GM12878 (cell line): Measurements from ENCODE around the gene SLC25A27. TPM values are rescaled to one million over a fixed set of nuclear protein-coding genes. Genes with fewer than 3 reads are reported as not detected.
"Not testable (repeated sequence)": the region's sequence is repeated elsewhere in the genome, so short reads cannot be mapped to it uniquely, and the experiment has no call there.

ENCODE experiments used
- ATAC-seq: fragments of 200-7000 bp; cut with Tn5 transposase; 3 replicates; pipeline ENCODE4 v1.9.1; 2020; ENCODE audit warnings: mild to moderate bottlenecking, moderate library complexity
- BruUV-seq: library from RNA; stranded (reverse); fragments of 400-500 nt; replicated peaks from 2 replicates; lab custom pipeline; 2021; lab: Mats Ljungman, UMichigan
- CTCF ChIA-PET: fragments of 300-600 bp; sonication (Branson Sonifier 250); formaldehyde crosslinking; extraction: SDS; loops from one replicate; lab custom pipeline; 2021; ENCODE audit warnings: inconsistent platforms; lab: Yijun Ruan, JAX
- POLR2A ChIA-PET: fragments of 350-600 bp; formaldehyde crosslinking; extraction: SDS; loops from one replicate; lab custom pipeline; 2021; ENCODE audit warnings: inconsistent platforms; lab: Charles Lee
- RAD21 ChIA-PET: fragments of 300-600 bp; sonication (Branson Sonifier 250); formaldehyde crosslinking; loops from one replicate; lab custom pipeline; 2023; ENCODE audit warnings: antibody characterized with exemption; ENCODE audit not compliant: unreplicated experiment; lab: Charles Lee
- SMC1A ChIA-PET: fragments of 300-600 bp; sonication (Branson Sonifier 250); formaldehyde crosslinking; loops from one replicate; lab custom pipeline; 2023; ENCODE audit not compliant: unreplicated experiment, uncharacterized antibody; lab: Charles Lee
- DNase-seq: peaks from one replicate; pipeline ENCODE4 v3.0.0-alpha.2; 2011; ENCODE audit warnings: low read depth, low spot score
- FAIRE-seq: peaks from 3 replicates; lab custom pipeline; 2011; peaks lifted over from hg19 to GRCh38; lab: Jason Lieb, UNC
- H2AFZ ChIP-seq: 2 replicates; pipeline ENCODE4 v1.6.0; 2011; ENCODE audit warnings: low read depth, low read length, control low read depth; ENCODE audit not compliant: control insufficient read depth
- H3K27ac ChIP-seq: 2 replicates; pipeline ENCODE4 v1.5.1; 2011; ENCODE audit warnings: control low read depth; ENCODE audit not compliant: control insufficient read depth, insufficient read depth
- H3K27me3 ChIP-seq, 2 experiments: replicated peaks in 1 of 2; 2 replicates each; pipeline versions ENCODE4 v1.6.0 to v1.6.1; 2011; ENCODE audit warnings: low read length in 1 of 2; ENCODE audit not compliant: control insufficient read depth in 2 of 2, insufficient read depth in 2 of 2
- H3K36me3 ChIP-seq, 2 experiments: 2 replicates each; pipeline ENCODE4 v1.5.1; 2011; ENCODE audit warnings: low read length in 1 of 2; ENCODE audit not compliant: control insufficient read depth in 2 of 2, insufficient read depth in 2 of 2
- H3K4me1 ChIP-seq: 2 replicates; pipeline ENCODE4 v1.6.1; 2011; ENCODE audit warnings: mild to moderate bottlenecking, low read length, moderate library complexity, mixed read lengths; ENCODE audit not compliant: control insufficient read depth, insufficient read depth
- H3K4me2 ChIP-seq: 2 replicates; pipeline ENCODE4 v1.6.0; 2011; ENCODE audit warnings: control low read depth; ENCODE audit not compliant: control insufficient read depth, insufficient read depth
- H3K4me3 ChIP-seq: fragments of 200-600 bp; sonication (generic); 2 replicates; pipeline ENCODE4 v1.5.1; 2016
- H3K79me2 ChIP-seq: 2 replicates; pipeline ENCODE4 v1.6.0; 2011; ENCODE audit warnings: low read length; ENCODE audit not compliant: control insufficient read depth, insufficient read depth
- H3K9ac ChIP-seq: 2 replicates; pipeline ENCODE4 v1.8.0; 2011; ENCODE audit warnings: low read length, control low read depth, mixed read lengths; ENCODE audit not compliant: control insufficient read depth, insufficient read depth
- H3K9me3 ChIP-seq: replicated peaks from 3 replicates; pipeline ENCODE4 v1.5.1; 2011; ENCODE audit warnings: mild to moderate bottlenecking, low read length; ENCODE audit not compliant: control insufficient read depth, insufficient read depth
- H4K20me1 ChIP-seq: 2 replicates; pipeline ENCODE4 v1.6.0; 2011; ENCODE audit not compliant: control insufficient read depth, insufficient read depth
- NR2F1 ChIP-seq: fragments of 450-650 bp; conservative IDR thresholded peaks from 2 replicates; pipeline ENCODE4 v1.6.1; 2017; ENCODE audit warnings: mild to moderate bottlenecking
- POLR2AphosphoS5 ChIP-seq: IDR thresholded peaks from 2 replicates; pipeline ENCODE4 v1.6.1; 2011; ENCODE audit warnings: mild to moderate bottlenecking, low read length, inconsistent platforms
- TCF7 ChIP-seq: IDR thresholded peaks from 2 replicates; pipeline ENCODE4 v1.6.1; 2014; ENCODE audit warnings: antibody characterized with exemption, borderline replicate concordance
- ZNF622 ChIP-seq: fragments of 450-650 bp; IDR thresholded peaks from 2 replicates; pipeline ENCODE4 v1.6.1; 2017; ENCODE audit warnings: mild to moderate bottlenecking, inconsistent platforms
- WGBS: methylation state at CpG from one replicate; pipeline ENCODE4 v1.1.6; 2016; ENCODE audit warnings: low lambda C conversion rate; ENCODE audit not compliant: insufficient replicate concordance, insufficient coverage; ENCODE audit errors: missing lambda C conversion rate; 5-methylcytosine and 5-hydroxymethylcytosine counted together
- in situ Hi-C: fragments of 300-500 bp; cut with MboI; formaldehyde crosslinking; loops from 9 replicates; pipeline ENCODE4 v1.14.3; 2018; ENCODE audit warnings: mixed read lengths
- intact Hi-C: fragments of 100-400 bp; cut with micrococcal nuclease; formaldehyde crosslinking; loops from one replicate; pipeline ENCODE4 v1.14.2; 2022; ENCODE audit not compliant: unreplicated experiment
- polyA plus RNA-seq, 11 experiments: library from polyadenylated mRNA; depleted of rRNA in 4 of 11; unstranded in 6 of 11; stranded (reverse) in 5 of 11; fragments of >200 nt; fragmentation: Nextera tagmentation in 4 of 11; fragmentation: Illumina TruSeq in 1 of 11; extraction: Ambion mirVana in 4 of 11; extraction: Trizol in 1 of 11; gene quantifications; 1 replicate in 1 of 11; 2 replicates in 10 of 11; pipeline versions ENCODE4 v1.2.1 to v1.2.3, GENCODE V29; 2011 to 2016; ENCODE audit warnings: inconsistent platforms in 2 of 11, missing spikeins in 2 of 11, low read depth in 1 of 11
- total RNA-seq, 4 experiments: library from RNA; depleted of rRNA in 3 of 4; stranded (reverse); fragments of >200 nt in 3 of 4; fragmentation: Illumina TruSeq in 1 of 4; extraction: Trizol in 1 of 4; gene quantifications; 2 replicates each; pipeline versions ENCODE4 v1.2.1 to v1.2.3, GENCODE V29; 2013 to 2021
- TF ChIP-seq, protein P1 (sequence below): IDR thresholded peaks from 2 replicates; pipeline ENCODE4 v1.6.1; 2011; ENCODE audit warnings: low read depth, low read length, improper control_type of control experiment, borderline replicate concordance

The SLC25A27 gene
- total and polyA plus RNA-seq, 10 of the 15 experiments (the other 5 are each of a cell fraction or from before 2014, with no cell fraction given), result not detected

DNA sequence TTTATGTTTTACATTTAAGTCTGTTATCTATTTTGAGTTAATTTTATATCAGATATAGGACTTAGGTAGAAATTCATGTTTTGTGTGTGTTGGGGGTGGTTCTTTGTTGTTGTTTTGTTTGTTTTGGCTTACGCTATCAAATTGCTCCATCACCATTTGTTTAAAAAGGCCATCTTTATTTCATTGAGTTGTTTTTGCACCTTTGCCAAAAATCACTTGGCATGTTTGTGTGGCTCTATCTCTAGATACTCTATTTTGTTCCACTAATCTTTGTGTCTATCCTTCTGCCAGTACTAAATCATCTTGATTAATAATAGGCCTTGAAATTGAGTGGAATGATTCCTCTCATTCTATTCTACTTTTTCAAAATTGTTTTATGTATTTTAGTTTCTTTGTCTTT lies 7.5 kb upstream of the SLC25A27 start:
- WGBS, result 100% methylated on average over 1 of the region's 1 CpG
- Histone ChIP-seq H3K79me2 (no peaks in the 10 kb centered on the region), H2AFZ (no peak overlapping the region), H3K4me1 (no peaks in the 10 kb centered on the region), H3K4me2 (no peak overlapping the region), H3K27ac (no peak overlapping the region), H3K4me3 (no peak overlapping the region), H3K36me3 (no peaks in the 10 kb centered on the region)
- no peak for FAIRE-seq
- no peak for DNase-seq
- intact Hi-C loops, result no loop called here
- BruUV-seq, result no TSS peak
- RAD21 ChIA-PET, result no interaction called here
- TF ChIP-seq TCF7 (no peak), NR2F1 (no peak), ZNF622 (no peak), POLR2AphosphoS5 (no peak)
- TF ChIP-seq, protein P1, sequence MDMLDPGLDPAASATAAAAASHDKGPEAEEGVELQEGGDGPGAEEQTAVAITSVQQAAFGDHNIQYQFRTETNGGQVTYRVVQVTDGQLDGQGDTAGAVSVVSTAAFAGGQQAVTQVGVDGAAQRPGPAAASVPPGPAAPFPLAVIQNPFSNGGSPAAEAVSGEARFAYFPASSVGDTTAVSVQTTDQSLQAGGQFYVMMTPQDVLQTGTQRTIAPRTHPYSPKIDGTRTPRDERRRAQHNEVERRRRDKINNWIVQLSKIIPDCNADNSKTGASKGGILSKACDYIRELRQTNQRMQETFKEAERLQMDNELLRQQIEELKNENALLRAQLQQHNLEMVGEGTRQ, result no peak
- TF ChIP-seq, all 136 proteins: peak for 0
- Histone ChIP-seq H4K20me1 (no peaks in the 10 kb centered on the region), H3K27me3 (no peaks in the 10 kb centered on the region), H3K9ac (no peak overlapping the region), H3K9me3 (no peaks in the 10 kb centered on the region)
- ChIA-PET POLR2A (no interaction called here), CTCF (no interaction called here), SMC1A (no interaction called here)
- no peak for ATAC-seq
- in situ Hi-C loops, result loop anchor here (25.0 kb wide), 1 partner anchor 558 kb away; no protein-coding TSS in a partner anchor

DNA sequence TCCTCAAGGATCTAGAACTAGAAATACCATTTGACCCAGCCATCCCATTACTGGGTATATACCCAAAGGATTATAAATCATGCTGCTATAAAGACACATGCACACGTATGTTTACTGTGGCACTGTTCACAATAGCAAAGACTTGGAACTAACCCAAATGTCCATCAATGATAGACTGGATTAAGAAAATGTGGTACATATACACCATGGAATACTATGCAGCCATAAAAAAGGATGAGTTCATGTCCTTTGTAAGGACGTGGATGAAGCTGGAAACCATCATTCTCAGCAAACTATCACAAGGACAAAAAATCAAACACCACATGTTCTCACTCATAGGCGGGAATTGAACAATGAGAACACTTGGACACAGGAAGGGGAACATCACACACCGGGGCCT lies 4.7 kb upstream of the SLC25A27 start:
- RAD21 ChIA-PET, CTCF ChIA-PET: not testable (repeated sequence)

More for the DNA sequence above, 4.7 kb upstream of the SLC25A27 start:
- H3K79me2 ChIP-seq, H3K9ac ChIP-seq, H3K27ac ChIP-seq, H4K20me1 ChIP-seq, intact Hi-C loops, SMC1A ChIA-PET, DNase-seq, H3K27me3 ChIP-seq, BruUV-seq, H3K36me3 ChIP-seq, H3K4me2 ChIP-seq, H2AFZ ChIP-seq, FAIRE-seq, H3K4me1 ChIP-seq, ATAC-seq, POLR2A ChIA-PET, H3K9me3 ChIP-seq, H3K4me3 ChIP-seq: not testable (repeated sequence)
- 41% methylated on average over 2 of the region's 4 CpGs for WGBS
- in situ Hi-C loops, result loop anchor here (25.0 kb wide), 1 partner anchor 561 kb away; no protein-coding TSS in a partner anchor
